Measurements from ENCODE around the gene ZCCHC7. TPM values are rescaled to one million over a fixed set of nuclear protein-coding genes. Genes with fewer than 3 reads are reported as not detected.

ZCCHC7 gene
- total and polyA plus RNA-seq, 10 of the 15 experiments (the other 5 are each of a cell fraction or from before 2014, with no cell fraction given), result 42.9 to 178 (median 53.3) TPM

DNA sequence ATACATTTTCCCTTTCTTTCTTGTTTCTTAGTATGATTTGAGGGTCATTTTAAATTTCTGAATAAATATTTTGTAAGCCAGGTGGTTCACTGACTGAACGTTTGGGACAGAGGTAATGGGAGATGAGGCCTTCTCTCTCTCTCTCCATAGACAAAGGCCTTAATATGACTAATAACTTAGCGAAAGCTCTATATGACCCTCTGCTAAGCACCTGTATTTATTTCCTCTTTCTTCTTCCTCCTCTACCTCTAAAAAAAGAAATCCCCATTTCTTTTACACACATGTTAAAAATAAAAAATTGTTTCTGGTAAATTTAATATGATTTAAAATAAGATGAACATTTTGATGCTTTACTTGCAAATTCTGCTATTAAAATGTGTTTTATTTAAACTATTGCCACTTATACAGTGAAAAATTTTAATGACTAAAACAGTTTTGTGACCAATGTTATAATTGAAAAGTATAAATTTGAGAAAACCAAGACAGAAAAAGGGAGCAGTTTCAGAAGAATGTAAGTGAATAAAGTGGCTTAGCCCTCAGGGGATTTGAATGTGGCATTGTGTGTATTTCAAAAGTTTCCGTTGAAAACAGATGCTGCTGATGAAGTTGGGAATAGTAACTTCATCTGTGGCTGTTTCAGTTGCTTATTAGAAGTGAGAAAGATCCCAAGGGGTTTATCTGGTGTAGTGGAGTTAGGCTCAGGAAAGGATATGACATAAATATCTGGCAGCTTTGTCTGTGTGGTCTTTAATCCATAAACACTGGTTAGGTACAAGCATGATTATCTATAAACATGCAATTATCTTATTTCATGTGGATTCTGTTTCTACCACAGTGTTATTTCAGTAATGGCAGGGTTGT is 173.5 kb downstream of the ZCCHC7 start (continued):
- peak; percentile 83 for TF ChIP-seq BMI1 (IDR thresholded peaks at IDR 0.05; ENCODE audit: borderline replicate concordance)
- TF ChIP-seq CEBPB (IDR thresholded peaks at IDR 0.05; ENCODE audit: borderline replicate concordance in 1 of 2, low read depth in 2 of 2, low read length in 2 of 2), result no peak
- no peak for TF ChIP-seq RAD21 (IDR thresholded peaks at IDR 0.05; ENCODE audit: insufficient read depth, low read depth, low read length)
- peak; percentile 68; the same call in 1 of the 2 replicates for TF ChIP-seq MTA3 (IDR thresholded peaks at IDR 0.05; ENCODE audit: borderline replicate concordance, low read length)
- peak; percentile 76 for TF ChIP-seq NBN (IDR thresholded peaks at IDR 0.05)
- no peak for TF ChIP-seq FOXK2 (IDR thresholded peaks at IDR 0.05)

- no peaks in the 10 kb centered on the region for H3K9me3 ChIP-seq (replicated peaks; ENCODE audit: control insufficient read depth, insufficient read depth, low read length)
- peak overlapping the region; percentile 45 for H3K4me2 ChIP-seq (ENCODE audit: control insufficient read depth, insufficient read depth)
- FAIRE-seq (no peak), DNase-seq (ENCODE audit: low read depth, low spot score) (no peak), ATAC-seq (no peak)
- no peak overlapping the region for H3K4me3 ChIP-seq
- H3K79me2 ChIP-seq (ENCODE audit: control insufficient read depth, insufficient read depth, low read length), result peaks cover 86% of the 10 kb centered on the region
- in situ Hi-C loops (cut with MboI) (no loop called here), intact Hi-C loops (cut with micrococcal nuclease; ENCODE audit: unreplicated experiment) (loop anchor here (2.0 kb wide), 2 partner anchors 76 to 84 kb away; no protein-coding TSS in a partner anchor)
- POLR2A ChIA-PET, result interaction anchor here (0.6 to 1.9 kb wide), 4 partner anchors 98 to 260 kb away, joined by 3 to 6 read pairs (median 4); no protein-coding TSS in a partner anchor
- no peaks in the 10 kb centered on the region; a peak in 3 of 4 replicates for H3K36me3 ChIP-seq (ENCODE audit: control insufficient read depth in 2 of 2, insufficient read depth in 2 of 2, low read length in 1 of 2)
- CTCF ChIA-PET, result interaction anchor here (0.7 to 4.2 kb wide), 5 partner anchors 9 to 299 kb away, joined by 3 to 18 read pairs (median 4); no protein-coding TSS in a partner anchor
- TF ChIP-seq POLR2AphosphoS2 (IDR thresholded peaks at IDR 0.05; ENCODE audit: low read depth, low read length), result no peak
- no peaks in the 10 kb centered on the region for H3K27me3 ChIP-seq (replicated peaks in 1 of 2; ENCODE audit: control insufficient read depth in 2 of 2, insufficient read depth in 2 of 2, low read length in 1 of 2)
- SMC1A ChIA-PET (ENCODE audit: uncharacterized antibody, unreplicated experiment), result interaction anchor here (0.9 to 5.4 kb wide), 13 partner anchors 10 to 291 kb away, joined by 3 to 40 read pairs (median 5); no protein-coding TSS in a partner anchor
- H4K20me1 ChIP-seq (ENCODE audit: control insufficient read depth, insufficient read depth), result no peaks in the 10 kb centered on the region
- WGBS (ENCODE audit: insufficient coverage, insufficient replicate concordance, low lambda C conversion rate, missing lambda C conversion rate), result 0% methylated on average over 1 of the region's 1 CpG
- H3K27ac ChIP-seq (ENCODE audit: control insufficient read depth, insufficient read depth), result peak overlapping the region; percentile 90; the same call in 1 of the 2 replicates
- no TSS peak for BruUV-seq (replicated peaks)
- peaks cover 64% of the 10 kb centered on the region for H3K4me1 ChIP-seq (ENCODE audit: control insufficient read depth, insufficient read depth, low read length)
- H2AFZ ChIP-seq (ENCODE audit: control insufficient read depth, low read depth, low read length), result no peak overlapping the region
- H3K9ac ChIP-seq (ENCODE audit: control insufficient read depth, insufficient read depth, low read length), result 0 out of 2 replicates have a peak overlapping the region, but pooled peaks have one; percentile 1
- RAD21 ChIA-PET (ENCODE audit: unreplicated experiment), result interaction anchor here (0.9 to 8.5 kb wide), 8 partner anchors 11 to 296 kb away, joined by 3 to 104 read pairs (median 4); no protein-coding TSS in a partner anchor
Observed at GRCh38 chr9:37295178-37295577, 174.8 kb downstream of the ZCCHC7 start.

All from GM12878 (cell line).